ENCODE results near the gene ZMIZ1.

GRCh38 chr10:79202188-79203013 is 133.6 kb downstream of the ZMIZ1 start:
- TF ChIP-seq CTCF (IDR thresholded peaks at IDR 0.05) (no peak), POLR2A (IDR thresholded peaks at IDR 0.05) (no peak)

All from lower leg skin (tissue), 3 donors.